IPS-NIHi7 (cell line): ENCODE data around the gene NPPA.
"Not testable (repeated sequence)": the region's sequence is repeated elsewhere in the genome, so short reads cannot be mapped to it uniquely, and the experiment has no call there.

Experiments
- DNase-seq: peaks from one replicate; pipeline ENCODE4 v3.0.0; 2012; ENCODE audit warnings: mixed read lengths; ENCODE audit errors: extremely low spot score

The NPPA gene

DNA sequence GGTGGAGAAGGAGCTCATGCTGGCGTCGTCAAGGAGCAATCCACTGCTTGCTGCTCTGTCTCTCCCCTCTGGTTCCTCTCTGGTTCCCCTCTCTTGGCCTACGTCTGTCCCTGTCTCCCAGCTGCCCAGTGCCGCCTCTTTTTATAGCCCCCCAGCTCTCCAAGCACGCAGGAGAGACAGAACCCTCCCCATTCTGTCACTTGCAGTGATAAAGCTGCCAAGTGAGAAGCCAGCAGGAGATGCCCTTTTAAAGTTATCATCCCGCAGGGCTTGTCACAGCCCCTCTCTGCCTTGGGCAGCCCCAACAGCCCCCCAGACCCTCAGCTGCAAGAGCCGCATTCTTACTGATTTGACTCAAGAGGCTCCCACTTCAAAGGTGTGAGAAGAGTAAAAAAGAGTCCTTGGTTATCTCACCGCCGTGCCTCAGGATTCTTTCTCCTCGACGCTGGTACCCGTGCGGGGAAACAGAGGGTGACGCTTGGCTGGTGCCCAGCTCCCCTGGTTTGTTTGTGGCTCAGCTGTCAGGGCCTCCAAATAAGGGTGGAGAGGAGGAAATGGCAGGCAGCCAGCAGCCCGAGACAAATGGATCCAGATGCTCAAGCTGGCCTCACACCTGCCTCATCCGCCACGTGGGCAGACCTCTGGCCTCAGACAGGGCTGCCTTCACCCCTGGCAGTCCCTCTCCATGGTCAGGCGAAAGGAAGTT, at the start of gene NPPA:
Gene NPPA, minus strand, starts transcription at position 117 of the 706 bp plus-strand sequence. Its CDS starts 99 bp downstream, at position 18.
- no peak for DNase-seq

DNA sequence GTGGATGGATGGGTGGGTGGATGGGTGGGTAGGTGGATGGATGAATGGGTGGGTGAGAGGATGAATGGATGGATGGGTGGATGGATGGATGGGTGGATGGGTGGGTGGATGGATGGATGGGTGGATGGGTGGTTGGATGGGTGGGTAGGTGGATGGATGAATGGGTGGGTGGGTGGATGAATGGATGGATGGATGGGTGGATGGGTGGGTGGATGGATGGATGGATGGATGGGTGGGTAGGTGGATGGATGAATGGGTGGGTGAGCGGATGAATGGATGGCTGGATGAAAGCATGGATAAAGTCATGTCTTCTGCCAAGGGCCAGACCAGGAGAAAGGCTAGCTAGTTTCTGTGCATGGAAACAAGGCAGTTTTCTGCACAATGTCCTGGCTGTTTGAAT, 46.9 kb upstream of the NPPA start:
- not testable (repeated sequence) for DNase-seq

DNA sequence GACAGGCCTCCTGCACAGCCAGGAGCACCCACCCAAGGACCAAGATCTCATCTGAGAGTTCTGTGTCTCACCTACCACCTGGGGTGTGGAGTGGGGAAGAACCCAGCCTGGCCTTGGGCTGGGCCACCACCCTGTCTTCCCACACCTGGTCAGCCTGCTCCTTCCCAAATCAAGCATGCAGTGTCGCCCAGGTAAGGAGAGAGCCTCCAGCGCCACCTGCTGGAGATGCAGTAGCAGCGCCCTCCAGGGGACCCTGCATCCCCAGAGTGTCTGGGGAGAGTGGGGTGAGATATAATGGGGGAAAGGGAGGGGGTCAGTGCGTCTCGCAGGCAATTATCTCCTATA, 46.3 kb upstream of the NPPA start:
- peak; percentile 93 for DNase-seq

DNA sequence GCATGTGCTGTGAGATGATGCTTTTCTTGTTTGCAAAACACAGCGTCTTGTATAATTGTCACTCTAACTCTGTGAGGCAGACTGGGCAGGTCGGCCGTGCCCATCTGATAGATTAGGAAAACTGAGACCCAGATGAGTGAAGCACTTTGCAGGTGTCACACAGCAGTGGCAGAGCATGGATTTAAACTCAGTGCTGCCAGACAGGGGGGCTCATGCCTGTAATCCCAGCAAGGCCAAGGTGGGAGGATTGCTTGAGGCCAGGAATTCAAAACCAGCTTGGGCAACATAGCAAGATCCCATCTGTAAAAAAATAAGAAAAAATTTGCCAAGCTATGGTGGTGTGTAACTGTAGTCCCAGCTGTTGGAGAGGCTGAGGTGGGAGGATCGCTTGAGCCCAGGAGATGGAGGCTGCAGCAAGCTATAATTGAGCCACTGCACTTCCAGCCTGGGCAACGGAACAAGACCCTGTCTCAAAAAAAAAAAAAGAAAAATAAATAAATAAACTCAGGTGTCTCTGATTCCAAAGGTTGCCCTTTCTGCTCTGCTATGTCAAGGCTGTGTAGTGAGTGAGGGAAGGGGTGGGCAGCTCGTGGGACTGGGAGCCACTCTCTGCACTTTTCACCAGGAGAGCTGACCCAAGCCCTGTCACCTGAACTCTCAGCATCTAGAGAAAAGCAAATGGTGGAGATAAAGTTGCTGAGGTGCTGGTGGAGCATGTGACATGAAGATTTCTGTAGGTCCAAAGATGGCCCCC, 44.0 kb upstream of the NPPA start:
- DNase-seq, result no peak

DNA sequence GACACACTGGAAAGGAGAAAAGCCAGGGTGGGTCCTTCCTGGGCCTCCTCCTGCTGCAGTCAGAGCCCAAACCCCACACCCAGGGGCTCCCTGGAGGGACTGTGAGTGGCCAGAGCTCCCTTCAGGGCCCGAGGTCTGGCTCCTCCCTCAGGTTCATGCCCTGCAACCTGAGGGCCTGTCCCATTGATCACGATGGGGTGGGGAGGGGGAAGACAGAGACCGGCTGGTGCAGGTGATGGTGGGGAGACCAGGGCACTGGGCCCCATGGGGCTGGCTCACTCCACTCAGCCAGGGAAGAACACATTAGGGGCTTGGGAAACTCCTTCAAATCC, 41.3 kb upstream of the NPPA start:
- DNase-seq, result no peak

DNA sequence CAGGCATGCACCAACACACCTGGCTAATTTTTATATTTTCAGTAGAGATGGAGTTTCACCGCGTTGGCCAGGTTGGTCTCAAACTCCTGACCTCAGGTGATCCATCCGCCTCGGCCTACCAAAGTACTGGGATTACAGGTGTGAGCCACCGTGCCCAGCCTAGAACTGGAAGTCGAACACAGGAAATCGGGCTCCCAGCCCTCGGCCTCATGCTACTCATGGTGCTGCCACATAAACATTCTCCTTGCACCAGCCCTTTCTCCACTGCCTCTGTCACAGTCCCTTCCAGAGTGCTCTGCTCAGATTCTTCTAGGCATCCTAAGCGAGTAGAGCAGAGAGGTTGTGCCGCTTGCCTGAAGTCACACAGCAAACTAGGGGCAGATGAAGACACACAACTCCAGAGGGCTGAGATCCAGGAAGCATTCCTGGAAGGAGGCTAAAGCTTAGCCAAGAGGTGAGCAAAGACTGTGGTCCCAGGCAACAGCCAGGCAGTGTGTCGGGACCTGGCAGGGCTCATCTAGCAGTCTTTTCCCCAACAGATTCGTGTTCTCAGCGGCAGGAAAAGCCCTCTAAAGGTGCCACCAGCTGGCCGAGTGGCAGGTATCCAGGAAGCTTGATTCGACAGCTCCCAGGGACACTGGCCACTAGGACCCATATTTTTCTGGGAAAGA, 40.8 kb upstream of the NPPA start:
- DNase-seq, result peak; percentile 8

DNA sequence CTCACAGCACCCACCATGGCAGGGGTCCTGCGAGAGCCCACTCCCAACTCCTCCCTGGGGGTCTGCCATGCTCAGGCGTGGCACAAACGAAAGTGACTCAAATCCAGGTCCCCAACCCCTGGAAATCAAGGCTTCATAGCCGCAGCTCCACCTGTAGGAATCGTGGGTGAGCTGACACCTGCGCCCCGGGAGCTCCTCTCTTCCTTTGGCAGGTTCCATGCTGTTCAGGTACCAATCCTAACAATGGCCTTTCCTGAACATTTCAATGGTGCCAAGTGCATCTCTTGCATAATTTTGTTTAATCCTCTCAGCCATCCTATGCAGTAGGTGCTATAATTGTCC, 40.1 kb upstream of the NPPA start:
- peak; percentile 33 for DNase-seq

DNA sequence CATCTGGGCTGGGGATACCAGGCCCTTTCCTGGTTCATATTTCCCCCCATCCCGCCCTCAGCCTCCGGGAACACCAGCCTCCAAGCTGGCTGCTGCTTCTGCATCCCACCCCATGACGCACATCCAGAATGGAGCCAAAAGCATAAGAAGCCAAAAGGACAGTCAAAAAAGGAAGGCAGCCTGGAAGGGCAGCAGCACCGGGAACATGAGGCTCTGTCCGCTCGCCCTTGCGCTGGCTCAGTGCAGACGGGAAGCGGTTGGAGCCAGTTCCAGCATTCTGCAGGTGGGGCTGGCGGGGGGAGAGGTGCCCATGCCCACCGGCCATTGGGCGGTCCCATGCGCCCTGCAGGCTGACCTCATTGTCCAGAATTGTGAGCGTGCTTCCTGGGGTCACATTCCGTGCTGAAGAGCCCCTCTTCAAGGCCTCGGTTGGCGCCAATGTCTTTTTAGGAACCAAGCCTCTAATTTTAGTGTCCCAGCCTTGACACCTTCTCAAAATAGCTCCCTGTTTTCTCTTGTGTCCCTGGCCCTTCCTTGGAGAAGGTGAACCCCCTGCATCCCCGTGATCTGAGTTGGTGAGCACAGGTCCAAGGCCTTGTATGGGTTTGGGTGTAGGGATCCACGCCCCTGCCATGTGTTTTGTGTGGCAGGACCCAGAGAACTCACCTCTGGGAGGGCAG, 39.5 kb upstream of the NPPA start:
- peak; percentile 2 for DNase-seq

DNA sequence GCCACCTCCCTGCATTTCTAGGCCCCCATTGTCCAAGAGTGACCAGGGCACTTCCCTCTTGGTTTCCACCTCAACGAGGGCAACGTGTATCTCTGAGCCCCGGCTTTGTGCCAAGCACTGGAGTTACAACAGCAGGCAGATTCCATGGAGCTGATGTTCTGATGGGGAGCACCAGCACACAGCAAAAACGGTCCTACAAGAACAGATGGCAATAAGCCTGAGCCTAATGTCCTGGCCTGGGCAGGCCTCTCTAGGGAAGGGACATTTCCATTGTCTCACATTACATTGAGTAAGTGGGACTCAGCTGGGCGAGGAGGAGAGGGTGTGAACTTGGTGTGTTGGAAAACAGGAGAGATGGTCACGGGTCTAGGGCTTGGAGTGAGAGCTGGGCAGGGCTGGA, 38.3 kb upstream of the NPPA start:
- no peak for DNase-seq

DNA sequence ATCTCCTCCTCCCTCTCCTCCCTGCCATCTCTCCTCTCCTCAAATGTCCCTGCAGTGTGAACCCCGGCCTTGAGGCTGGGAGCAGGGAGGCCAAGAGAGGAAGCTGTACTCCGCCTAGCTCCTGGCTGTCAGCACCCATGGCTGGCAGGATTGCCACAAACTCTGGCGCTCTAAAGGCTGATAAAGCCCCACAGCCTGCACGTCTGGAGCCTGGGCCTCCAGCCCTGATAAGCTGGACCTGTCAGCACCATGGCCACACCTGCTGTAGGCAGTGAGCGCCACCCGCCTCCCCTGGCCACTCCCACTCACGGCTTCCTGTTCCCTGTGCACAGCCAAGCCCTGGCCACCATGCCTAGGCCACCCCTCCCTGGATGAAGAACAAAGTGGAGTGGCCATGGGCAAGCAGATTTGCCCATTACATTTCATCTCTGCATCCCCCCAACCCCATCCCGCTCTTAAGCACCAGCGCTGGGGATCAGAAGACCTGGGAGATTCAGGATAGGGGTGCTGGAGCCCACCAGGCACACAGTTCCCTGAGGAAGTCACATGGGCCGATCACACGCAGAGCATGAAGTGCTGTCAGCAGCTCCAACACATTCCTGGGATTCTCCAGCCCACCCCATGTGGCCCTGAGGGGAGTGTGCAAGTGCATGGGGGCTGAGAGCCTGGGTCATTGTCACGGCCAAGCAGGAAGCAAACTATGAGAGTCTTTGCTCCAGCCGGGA, 35.4 kb upstream of the NPPA start:
- peak; percentile 76 for DNase-seq

DNA sequence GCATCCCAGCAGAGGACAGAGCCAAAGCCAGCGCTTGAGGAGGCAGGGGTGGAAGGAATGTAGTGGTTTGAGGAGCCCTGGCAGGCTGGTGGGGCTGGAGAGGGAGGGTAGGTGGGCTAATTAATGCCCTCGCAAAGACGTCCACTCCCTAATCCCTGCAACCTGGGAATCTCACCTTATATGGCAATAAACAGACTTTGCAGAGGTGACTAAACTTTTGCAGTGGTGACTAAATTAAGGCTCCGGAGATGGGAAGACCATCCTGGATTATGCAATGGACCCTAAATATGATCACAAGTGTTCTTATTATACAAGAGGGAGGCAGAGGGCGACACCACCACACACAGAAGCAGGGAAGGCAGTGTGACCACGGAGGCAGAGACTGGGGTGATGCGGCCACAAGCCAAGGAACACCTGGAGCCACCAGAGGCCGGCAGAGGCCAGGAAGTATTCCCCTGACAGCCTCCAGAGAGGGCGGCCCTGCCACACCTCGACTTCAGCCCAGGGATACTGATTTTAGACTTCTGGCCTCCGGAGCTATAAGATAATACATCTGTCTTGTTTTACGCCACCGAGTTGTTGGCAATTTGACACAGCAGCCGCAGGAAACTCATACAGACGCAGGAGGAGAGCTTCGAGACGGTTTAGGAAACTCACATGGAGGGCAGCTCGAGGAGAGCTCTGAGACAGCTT, 34.3 kb upstream of the NPPA start:
- no peak for DNase-seq

DNA sequence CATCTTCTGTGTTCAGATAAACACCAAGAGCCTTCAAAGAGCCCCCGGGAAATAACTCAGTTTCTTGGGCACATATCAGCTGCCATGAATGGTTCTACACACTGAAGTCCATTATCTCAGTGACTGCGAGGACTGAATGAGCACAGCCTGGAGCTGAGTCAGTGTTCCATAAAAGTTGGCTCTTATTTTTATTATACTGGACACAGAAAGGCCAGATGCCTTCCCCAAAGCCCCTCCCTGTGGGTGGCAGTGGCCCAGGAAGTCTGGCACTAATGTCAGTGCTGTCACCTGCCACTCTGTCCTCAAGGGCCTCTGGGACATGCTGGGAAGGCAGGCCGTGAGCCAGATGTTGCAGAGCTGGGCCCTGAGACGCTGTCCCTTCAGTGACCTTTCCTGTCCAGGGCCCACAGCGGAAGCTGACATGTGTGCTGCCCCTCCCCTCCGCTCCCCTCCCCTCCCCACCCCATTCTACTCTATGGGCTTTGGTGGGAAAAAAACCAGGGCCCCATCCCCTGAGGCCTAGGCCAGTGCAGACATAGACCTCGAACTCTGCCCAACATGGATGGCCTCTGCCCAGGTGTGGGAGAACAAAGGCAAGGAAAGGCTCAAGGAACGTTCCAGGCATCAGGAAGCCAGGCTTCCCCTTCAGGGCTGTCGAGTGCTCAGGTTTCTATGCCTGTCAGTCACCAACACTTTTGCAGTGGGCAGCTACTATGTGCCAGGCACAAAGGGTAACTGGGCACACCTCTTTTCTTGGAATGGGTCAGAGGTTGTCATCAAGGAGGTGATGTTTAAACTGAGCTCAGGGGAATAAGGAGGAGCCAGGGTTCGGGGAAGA, 33.5 kb upstream of the NPPA start:
- no peak for DNase-seq

DNA sequence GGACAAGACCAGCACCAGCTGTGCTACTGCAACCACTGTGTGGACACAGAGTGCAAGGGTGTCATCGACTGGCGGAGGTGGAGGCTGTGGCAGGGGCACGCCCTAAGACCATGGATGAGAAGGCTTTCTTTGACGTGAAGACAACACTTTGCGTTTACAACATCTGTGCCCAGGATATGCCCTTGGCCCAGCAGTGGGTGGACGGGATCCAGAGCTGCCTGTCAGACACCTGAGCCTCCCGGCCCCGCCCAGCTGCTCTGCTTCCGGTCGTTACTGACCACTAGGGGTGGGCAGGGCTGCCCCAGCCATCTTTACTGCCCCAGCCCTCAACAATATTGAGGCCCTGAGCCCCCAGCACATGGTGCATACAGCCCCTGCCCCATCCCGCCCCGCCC, 32.6 kb upstream of the NPPA start:
- DNase-seq, result no peak

DNA sequence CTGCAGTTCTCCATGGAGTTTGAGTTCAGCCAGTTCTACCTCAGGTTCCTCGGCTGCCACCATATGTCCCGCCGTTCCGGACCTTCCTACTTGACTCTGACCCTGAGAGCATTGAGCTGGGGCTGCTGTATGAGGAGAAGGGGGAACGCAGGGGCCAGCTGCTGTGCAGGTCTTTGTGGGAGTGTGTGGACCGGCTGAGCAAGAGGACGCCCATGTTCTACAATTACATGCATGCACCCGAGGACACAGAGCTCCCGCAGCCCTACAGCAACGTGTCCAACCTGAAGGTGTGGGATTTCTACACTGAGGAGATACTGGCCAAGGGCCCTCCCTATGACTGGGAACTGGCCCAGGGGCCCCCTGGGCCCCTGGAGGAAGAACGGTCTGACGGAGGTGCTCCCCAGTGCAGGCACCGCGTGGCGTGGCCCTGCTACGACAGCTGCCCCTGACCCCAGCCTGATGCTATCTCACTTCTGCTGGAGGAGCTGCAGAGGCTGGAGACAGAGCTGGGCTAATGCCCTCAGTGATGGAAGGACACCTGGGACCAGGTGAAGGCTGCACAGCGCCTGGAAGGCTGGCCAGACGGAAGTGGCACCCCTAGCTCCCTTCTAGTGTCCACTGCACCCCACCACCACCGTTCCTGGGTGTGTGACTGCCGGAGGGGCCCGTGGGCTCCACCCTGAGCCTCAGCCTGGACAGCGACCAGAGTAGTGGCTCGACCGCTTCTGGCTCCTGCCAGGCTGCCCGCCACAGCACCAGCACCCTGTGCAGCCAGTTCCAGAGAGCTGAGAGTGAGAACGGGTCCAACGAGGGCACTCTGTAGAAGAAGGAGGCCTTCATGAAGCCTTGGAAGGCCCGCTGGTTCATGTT, 32.0 kb upstream of the NPPA start:
- no peak for DNase-seq

DNA sequence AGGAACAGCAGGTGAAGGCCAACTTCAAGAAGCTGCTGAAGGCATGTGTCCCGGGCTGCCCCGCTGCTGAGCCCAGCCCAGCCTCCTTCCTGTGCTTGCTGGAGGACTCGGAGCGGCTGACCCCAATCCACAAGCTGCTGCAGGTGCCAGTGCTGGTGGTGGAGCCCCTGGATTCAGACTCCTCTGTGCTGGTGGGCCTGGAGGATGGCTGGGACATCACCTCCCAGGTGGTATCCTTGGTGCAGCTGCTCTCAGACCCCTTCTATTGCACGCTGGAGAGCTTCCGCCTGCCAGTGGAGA, 31.3 kb upstream of the NPPA start:
- DNase-seq, result no peak

DNA sequence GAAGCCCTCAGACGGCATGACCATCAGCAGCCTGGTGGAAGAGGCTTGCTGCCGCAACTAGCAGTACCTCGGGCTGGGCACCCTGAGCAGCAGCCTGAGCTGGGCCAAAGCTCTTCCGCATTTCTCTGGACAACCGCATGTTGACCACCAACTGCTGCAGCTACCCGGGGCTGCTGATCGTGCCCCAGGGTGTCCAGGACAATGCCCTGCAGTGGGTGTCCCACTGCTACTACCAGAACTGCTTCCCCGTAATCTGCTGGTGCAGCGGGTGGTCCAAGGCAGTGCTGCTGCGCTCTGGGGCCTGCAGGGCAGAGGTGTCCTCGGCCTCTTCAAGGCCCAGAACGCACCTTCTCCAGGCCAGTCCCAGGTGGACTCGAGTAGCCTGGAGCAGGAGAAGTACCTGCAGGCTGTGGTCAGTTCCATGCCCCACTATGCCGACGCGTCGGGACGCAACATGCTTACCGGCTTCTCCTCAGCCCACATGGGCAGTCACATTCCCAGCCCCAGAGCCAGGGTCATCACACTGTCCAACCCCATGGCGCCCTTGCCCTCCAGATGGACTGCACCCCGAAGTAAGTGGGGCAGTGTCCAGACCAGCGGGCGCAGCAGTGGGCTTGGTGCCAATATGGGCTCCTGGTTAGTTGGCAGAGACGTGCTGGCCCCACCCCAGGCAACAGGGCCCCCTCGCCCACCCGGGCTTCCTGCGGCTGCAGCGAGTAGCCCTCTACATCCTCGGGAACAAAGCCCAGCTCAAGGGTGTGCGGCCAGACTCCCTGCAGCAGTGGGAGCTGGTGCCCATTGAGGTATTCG, 30.7 kb upstream of the NPPA start:
- no peak for DNase-seq

DNA sequence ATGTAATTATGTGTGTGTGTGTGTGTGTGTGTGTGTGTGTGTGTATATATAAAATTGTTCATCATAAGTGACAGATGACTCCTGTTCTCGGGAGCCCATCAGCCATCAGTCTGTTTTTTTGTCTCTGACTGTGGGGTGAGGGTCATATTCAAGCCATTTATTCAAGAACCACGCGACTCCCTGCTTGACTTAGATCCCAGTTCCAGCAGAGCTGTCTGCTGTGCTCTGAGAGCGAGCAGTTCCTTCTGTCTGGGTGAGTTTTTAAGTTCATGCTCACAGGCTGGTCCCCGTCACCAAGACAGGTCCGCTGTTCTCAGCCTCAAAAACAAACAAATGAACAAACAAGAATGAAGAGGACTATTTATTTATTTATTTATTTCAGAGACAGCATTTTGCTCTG, 29.5 kb upstream of the NPPA start:
- DNase-seq, result no peak

DNA sequence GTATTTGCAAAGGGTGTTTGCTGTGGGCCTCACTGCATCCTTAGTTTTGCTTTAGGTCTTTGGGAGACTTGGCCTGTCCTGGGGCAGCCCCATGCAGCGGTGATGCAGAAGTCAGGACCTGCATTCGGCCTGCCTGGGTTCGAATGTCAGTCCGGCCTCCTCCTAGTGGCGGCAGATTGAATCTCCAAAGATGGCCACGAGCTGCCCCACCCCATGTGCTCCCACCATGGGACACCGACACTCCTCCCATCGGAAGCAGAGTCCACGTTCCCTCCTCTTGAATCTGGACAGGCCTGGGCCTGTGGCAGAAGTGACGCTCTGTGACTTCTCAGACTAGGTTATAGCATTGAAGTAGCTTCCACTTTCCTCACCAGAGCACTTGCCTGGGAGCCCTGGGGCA, 27.5 kb upstream of the NPPA start:
- DNase-seq, result peak; percentile 53

DNA sequence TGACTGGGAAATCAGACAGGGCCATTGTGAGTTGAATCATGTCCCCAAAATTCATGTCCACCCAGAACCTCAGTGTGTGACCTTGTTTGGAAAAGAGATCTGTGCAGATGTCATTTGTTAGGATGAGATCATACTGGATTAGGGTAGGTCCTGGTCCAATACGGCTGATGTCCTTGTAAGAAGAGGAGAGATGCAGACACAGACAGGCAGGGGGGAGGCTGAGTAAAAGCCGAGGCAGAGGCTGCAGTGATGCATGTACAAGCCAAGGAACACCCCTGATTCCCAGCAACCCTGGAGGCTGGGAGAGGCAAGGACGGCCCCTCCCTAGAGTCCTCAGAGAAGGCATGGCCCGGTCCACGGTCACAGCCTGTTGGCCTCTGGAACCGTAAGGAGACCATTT, 27.0 kb upstream of the NPPA start:
- DNase-seq, result no peak
